GM21737 (cell line): ENCODE results near the gene RNF125.

Experiments used
- ATAC-seq: cut with Tn5 transposase; IDR thresholded peaks from one replicate; pipeline ENCODE4 v1.9.1; 2021; ENCODE audit warnings: mild to moderate bottlenecking, moderate library complexity; ENCODE audit not compliant: unreplicated experiment

The RNF125 gene

GRCh38 chr18:32021756-32022564 is 3.3 kb downstream of the RNF125 start:
- no peak for ATAC-seq

DNA sequence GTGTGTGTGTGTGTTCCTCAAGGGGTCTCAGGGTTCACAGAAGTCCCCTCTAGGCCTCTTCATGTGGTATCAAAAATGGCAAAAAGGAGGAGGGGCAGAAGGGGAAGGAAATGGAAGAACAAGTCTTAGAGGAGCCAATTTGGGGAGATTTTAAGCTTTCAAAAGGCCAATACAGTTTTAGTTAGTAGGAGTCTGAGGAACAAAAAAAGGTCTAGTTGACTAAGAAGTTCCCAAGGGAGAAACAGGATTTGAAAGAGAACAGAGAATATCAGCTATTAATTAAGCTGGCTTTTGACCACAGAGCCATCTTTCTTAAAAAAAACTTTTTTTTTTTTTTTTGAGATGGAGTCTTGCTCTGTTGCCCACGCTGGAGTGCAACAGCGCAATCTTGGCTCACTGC is 7.1 kb downstream of the RNF125 start:
- ATAC-seq: no peak

DNA sequence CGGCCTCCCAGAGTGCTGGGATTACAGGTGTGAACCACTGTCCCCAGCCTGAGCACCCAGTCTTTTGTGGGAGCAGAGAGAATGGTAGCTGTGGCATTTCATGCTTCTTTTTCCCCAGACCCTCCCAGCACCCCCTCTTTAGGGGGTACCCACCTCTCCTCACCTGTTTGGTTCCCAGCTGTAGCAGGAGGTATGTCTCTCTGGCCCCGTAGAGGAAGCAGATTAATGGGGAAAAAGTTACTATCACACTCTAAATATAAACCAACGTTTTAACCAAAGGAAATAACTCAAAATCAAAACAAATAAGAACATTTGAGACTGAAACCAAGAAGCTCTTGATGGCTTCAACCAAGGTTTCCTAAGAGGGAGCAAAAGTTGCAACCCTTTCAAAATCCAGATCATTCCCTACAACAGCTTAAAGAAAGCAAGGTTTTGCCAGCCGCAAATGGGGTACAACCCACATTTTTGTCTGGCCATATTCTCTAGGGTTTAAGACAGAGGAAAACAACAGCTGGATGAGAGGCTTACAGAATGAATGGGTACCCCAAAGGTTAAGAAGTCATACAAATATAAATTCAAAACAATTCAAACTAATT is 8.0 kb downstream of the RNF125 start:
- ATAC-seq: no peak

GRCh38 chr18:32029558-32029957 is 10.9 kb downstream of the RNF125 start:
- ATAC-seq: no peak

- no peak for ATAC-seq
These were observed 14.0 kb downstream of the RNF125 start for GRCh38 chr18:32032609-32033008.

DNA sequence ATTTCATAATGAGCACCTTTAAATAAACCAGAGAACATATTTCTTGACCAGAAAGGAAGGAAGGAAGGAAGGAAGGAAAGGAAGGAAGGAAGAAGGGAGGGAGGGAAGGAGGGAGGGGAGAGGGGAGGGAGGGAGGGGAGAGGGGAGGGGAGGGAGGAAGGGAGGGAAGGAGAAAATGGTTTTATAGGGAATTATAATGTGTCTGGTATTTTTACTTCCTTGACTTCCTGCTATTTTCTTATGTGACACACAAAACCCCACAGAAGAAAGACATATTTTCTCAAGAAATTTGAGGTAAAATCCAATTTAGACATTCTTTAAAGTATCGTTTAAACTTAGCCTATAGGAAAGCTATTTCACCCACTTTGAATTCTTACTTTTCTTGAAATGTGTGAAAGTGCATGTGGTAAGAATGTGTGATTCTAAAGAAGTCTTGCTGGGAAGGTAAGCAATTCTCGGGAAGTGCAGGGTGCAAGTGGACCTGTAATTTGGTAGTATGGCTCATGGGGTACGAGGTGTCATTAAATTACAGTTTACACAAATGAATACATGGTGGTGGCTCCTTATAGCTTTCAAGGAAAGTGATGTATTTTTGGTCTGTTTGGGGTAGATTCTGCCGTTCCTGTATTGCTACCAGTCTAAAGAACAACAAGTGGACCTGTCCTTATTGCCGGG is 18.0 kb downstream of the RNF125 start:
- ATAC-seq: no peak

GRCh38 chr18:32037616-32038015 is 19.0 kb downstream of the RNF125 start:
- ATAC-seq: no peak

GRCh38 chr18:32040936-32041335 is 22.3 kb downstream of the RNF125 start:
- ATAC-seq: peak; percentile 80

- ATAC-seq: no peak
These were observed 23.7 kb downstream of the RNF125 start for GRCh38 chr18:32042337-32042736.

- peak; percentile 69 for ATAC-seq
These were observed 30.0 kb downstream of the RNF125 start for GRCh38 chr18:32048507-32049091.

DNA sequence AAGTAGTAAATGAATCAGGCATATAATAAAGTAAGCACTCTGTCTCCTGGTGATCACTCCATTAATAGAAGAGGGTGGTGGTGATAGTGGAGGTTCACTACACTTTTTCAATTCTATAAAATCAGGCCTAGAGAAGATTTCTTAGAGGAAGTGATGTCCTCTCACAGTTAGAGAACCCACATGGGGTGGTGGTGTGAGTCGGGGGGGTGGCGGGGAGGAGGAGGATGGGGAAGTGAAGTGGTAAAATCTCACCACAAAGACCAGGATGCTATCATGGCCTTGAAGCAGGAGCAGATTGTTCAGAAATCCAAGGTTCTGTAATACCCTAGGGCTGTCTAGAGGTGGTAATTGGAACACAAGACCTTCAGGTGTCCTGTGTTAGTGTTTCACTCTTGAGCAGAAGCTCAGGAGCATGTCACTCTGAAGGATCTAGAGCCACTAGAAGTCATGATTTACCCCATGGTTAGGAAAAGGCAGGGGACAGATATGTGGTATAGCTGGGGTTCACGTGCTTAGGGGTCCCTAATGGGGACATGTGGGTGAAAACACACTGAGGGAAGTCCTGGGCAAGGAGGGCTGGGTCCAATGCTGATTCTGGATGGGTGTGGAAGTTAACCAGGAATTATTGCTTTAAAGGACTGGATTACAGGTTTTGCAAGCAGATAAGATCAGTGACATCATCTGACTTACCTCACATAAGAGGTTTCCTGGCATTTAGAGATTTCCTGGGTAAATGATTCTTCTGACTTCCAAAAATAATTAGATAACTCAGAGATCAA is 31.0 kb downstream of the RNF125 start:
- ATAC-seq: peak; percentile 45

DNA sequence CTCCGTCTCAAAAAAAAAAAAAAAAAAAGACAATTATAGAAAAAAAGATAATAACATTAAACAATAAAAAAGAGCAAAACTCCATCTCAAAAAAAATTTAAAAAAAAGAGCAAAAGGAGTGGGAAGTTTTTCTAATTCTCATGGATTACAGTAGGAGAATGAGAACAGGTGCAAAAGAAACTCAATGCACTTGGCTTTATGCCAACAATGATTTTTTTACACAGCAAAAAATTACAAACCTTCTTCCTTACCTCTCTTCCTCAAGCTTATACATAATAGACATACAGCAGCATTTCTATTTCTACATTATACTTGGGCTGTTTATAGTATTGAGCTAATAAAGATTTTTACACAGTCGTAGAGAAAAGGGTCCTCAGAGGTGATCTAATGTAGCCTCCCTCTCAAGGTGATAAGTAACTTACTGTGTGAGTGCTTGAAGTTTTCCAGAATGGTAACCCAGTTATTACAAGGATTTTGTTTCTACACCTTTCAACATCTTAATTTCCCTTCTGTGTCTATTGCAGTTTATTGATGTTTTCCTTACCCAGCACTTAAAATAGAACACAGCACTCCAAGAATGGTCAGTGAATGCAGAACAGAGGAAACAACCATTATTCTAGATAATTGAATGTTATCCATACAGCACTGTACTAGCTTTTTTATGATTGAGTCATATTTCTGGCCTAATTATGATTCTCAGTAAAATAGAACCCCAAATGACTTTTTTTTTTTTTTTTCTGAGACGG is 38.2 kb downstream of the RNF125 start:
- ATAC-seq: no peak

DNA sequence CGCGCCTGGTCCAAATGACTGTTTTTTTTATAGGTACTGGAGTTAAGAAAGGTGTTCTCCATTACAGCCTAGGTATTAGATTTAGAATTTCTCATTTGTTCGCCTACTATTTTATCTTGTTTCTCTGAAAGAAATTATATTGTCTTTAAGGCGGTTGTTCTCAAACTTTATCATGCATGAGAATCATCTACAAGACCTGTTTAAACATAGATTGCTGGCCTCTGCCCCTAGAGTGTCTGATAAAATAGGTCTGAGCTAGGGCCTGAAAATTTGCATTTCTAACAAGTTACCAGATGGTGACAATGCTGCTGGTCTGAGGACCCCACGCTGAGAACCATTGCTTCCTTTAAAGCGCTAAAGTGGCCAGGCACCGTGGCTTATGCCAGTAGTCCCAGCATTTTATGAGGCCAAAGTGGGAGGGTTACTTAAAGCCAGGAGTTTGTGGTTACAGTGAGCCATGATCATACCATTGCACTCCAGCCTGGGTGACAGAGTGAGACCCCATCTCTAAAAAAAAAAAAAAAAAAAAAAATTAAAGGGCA is 39.1 kb downstream of the RNF125 start:
- no peak for ATAC-seq

DNA sequence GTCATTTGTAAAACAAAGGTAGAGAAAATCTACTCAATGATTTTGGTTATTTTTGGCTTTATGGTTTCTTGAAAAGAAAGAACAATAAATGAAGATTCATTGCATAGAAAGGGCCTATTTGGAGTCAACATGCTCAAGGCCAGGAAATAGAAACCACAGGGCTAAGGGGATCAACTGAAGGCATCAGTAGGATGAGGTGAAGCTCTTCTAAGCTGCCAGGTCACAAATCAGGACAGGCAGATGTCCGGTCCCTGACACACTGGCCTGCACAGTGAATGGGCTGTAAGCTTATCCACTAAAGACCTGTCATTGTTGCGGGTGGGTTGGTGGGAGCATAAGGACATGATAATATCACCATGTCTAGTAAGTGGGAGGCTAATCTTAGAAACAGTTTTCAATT is 41.4 kb downstream of the RNF125 start:
- no peak for ATAC-seq

- ATAC-seq: no peak
These were observed 48.9 kb downstream of the RNF125 start for GRCh38 chr18:32067375-32068167.

DNA sequence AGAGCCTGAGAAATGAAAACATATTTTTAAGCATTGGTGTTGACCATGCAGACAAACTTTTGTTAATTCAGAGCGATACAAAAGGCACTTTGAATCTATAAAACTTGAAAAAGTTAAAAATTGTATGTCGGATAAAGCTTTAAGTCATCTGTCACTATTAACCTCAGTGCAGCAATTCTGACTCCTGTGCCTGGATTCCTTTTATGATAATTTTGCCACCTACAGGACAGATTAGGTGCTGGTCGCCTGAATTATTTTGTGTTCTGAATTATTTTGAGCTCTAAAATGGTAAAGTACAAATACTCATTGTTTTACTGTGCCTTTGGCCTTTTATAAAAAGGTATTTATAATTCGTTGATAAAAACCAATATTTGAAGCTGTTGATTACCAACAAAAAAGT is 53.7 kb downstream of the RNF125 start:
- ATAC-seq: no peak

DNA sequence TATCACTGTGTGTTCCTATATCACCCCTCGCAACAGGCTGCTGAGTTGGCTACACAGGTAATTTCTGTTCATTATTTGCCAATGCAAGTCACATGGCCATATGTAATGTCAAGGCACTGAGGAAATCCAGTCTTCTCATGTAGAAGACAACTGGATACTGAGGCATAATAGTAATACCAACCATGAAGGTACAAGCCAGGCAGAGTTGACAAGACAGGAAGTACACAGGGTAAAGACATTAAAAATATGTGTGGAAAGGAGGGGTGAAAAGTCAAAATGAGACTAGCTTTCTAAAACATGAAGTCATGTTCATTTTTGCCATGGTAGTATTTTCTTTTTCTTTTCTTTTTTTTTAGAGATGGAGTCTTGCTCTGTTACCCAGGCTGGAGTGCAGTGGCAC is 55.6 kb downstream of the RNF125 start:
- no peak for ATAC-seq

GRCh38 chr18:32078845-32079244 is 60.2 kb downstream of the RNF125 start:
- no peak for ATAC-seq

DNA sequence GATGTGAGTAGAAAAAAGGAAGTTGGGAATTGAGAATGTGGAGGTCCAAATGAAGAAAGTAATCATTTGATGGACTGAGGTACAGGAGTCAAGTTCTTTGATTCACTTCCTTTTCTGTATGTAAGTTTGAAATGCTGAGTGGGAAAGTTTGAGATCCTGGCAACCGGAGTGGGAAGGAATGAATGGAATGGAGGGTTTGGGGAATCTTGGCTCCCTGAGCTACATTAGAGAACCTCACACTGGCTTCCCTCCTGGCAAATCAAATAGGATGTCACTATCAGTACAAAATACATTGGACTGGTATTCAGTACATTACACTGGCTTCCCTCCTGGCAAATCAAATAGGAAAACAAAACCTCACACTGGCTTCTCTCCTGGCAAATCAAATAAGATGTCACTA is 63.3 kb downstream of the RNF125 start:
- no peak for ATAC-seq
